Stimulated activated CD8-positive, alpha-beta memory T cell treated with anti-CD3 and anti-CD28 coated beads, Interleukin-4, amount 100 ng/mL, for 1 hour (primary cell): ENCODE measurements around the gene UBE2G1.

Source experiments
- DNase-seq, 2 donors: peaks; one replicate each; pipeline ENCODE4 v3.0.0-alpha.2; 2020; ENCODE audit warnings: low read depth in 2 of 2, low spot score in 1 of 2

UBE2G1 gene

DNA sequence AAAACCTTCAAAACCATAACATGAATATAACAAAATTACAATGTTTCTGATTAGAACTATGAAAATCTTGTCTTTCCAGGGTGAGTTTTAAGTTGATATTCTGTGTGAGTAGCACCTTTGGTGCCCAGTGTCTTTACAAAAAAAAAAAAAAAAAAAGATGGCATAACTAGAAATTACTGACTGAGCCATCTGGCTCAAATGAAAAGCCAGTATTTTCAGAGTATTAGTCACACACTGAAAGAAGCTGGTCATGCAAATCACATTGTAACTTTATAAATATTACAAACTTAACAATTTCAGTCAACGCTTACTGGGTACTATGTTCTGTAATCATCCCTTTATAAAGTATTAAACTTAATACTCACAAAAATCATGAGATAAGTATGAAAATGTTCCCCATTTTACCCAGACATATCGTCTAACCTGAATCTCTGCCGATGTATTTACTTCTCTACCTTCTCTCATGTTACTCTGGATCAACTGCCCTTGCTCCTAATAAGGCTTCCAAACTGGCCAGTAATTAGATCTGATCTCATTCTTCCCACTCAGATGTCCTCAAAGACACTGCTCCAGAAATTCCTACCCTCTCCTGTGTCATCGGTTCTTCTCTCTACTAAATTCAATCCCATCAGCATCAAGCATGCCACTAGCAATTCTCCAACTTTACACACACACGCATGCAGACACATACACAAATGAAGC lies 25.4 kb downstream of the UBE2G1 start:
- no peak for DNase-seq

DNA sequence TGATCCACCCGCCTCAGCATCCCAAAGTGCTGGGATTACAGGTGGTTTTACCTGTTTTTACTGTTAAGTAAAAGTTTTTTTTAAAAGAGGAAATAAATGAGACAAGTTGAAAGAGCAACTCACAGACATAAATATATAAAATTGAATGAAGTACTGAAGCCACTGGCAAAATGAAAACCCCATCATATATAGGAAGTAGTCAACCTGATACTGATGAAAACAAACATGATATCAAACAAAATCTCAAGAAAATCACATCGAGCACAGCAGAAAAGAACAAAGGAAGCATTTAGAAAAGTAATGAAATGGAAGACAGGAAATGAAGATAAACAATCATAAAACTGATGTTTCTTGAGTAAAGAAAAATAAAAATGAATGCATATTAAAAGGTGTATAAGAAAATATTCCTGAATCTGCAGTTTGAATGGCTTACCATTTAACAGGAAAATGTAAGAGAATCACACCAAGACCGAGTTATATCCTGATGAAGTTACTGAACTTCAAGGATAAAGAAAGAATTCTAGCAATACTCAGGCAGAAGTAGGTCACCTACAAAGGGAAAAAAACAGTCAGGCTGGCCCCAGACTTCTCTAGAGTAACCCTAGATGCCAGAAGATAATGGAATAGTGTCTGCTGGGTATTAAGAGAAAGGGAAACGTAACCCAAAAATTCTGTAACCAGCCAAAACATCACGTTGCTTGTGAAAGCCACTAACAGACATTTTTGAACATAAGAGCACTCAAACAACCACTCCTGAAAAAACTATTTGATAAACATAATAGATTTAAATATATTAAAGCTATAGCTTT lies 31.5 kb downstream of the UBE2G1 start:
- no peak for DNase-seq

- DNase-seq = no peak
Measured at GRCh38 chr17:4334332-4334731, 32.1 kb downstream of the UBE2G1 start.

DNA sequence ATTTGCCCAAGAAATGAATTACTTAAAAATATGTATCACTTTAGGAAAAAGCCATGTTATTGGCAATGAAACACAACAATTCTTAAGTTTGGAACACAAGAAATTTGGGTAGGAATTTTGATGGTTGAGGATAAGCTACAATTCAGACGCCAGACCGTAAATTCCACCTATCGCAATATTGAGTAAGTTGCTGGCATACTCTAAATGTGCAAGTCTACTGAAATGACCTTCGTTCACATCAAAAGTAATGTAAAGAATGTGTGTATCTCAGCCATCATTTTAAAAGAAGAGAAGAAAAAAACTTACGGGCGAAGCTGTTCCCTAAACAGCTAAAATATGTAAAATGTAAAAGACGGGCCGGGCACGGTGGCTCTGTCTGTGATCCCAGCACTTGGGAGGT lies 33.4 kb downstream of the UBE2G1 start:
- no peak for DNase-seq

GRCh38 chr17:4332296-4332970 lies 34.0 kb downstream of the UBE2G1 start:
- DNase-seq = no peak

DNA sequence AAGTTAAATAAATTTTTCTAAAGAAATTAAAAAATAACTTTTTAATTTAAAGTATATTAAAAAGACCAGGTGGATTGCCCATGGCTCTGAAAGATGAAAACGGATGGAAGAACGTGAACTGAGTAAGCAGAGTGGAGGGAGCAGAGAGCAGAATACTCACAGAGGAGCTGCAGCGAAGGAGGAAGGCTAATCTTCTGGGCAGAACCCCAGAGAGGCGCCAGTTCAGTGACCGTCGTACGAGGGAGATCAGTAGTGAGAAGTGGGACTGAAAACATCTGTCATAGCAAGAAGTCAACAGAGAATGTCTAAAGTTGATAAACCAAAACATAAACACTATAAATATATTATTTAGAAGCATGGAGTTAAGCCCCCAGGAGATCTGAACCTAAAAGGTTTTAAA lies 34.9 kb downstream of the UBE2G1 start:
- no peak for DNase-seq

DNA sequence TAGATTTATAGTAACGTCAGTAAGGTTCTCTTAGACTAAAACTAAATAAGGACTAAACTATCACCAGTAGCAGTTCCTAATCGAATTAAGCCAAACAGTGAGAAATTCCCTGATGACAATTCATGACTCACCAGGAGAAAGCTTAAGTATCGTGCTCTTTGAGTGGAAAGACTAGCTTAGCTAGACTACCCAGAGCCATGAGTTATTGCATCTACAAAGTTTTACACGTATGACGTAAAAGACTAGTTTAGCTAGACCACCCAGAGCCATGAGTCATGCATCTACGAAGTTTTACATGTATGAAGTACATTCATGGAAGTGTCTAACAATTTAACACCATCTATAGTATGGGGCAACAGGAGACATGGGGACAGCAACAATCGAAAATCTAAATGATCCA lies 36.6 kb downstream of the UBE2G1 start:
- DNase-seq = no peak

GRCh38 chr17:4327606-4328005 lies 38.9 kb downstream of the UBE2G1 start:
- DNase-seq = no peak

- DNase-seq = no peak
Measured at GRCh38 chr17:4326608-4327007, 39.9 kb downstream of the UBE2G1 start.

DNA sequence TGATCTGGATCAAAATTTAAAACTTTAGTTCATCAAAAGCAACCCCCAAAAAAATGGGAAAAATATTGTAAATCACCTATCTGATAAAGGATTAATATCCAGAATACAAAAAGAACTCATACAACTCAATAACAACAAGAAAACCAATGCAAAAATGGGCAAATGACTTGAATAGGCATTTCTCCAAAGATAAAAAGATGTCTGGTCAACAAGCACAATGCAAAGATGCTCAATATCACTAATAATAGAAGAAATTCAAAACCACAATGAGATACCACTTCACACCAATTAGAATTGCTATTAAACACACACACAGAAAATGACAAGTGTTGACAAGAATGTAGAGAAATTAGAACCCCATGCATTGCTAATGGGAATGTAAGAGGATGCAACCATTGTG lies 40.4 kb downstream of the UBE2G1 start:
- DNase-seq = no peak

DNA sequence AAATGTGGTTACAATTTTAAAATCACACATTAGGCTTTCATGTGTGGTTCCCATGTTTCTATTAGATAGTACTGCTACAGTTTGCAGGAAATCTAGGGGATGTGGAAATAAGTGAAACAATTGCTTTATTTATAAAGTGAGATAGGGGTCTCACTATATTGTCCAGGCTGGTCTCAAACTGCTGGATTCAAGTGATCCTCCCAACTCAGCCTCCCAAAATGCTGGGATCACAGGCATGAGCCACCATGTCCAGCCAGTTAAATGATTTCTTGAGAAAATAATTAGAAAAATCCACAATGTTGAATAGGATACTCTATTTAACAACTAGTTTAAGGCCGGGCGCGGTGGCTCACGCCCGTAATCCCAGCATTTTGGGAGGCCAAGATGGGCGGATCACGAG lies 42.0 kb downstream of the UBE2G1 start:
- DNase-seq = no peak

GRCh38 chr17:4319221-4319620 lies 47.3 kb downstream of the UBE2G1 start:
- DNase-seq = no peak

GRCh38 chr17:4318596-4318995 lies 47.9 kb downstream of the UBE2G1 start:
- DNase-seq = no peak

GRCh38 chr17:4318186-4318585 lies 48.3 kb downstream of the UBE2G1 start:
- no peak for DNase-seq

- no peak for DNase-seq
Measured at GRCh38 chr17:4317610-4318009, 48.9 kb downstream of the UBE2G1 start.

- no peak for DNase-seq
Measured at GRCh38 chr17:4316648-4317047, 49.8 kb downstream of the UBE2G1 start.

DNA sequence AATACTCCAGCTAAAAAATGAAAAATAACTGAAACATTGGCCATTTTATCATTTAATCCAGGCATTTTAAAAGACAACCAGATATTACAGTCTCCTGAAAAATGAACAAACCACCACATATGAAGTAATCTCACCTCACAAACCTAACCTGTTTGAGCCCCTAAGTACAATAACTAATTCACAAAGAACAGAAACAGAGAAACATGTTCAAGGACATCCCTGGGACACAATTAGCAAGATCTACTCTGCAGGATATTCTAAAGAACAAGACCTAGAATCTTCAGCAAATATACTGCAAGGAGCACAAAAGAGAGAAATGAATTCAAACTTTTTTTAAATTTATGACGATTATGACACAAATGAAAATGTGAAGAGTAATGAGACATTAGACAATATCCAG lies 51.9 kb downstream of the UBE2G1 start:
- DNase-seq = no peak

- DNase-seq = no peak
Measured at GRCh38 chr17:4314179-4314578, 52.3 kb downstream of the UBE2G1 start.

DNA sequence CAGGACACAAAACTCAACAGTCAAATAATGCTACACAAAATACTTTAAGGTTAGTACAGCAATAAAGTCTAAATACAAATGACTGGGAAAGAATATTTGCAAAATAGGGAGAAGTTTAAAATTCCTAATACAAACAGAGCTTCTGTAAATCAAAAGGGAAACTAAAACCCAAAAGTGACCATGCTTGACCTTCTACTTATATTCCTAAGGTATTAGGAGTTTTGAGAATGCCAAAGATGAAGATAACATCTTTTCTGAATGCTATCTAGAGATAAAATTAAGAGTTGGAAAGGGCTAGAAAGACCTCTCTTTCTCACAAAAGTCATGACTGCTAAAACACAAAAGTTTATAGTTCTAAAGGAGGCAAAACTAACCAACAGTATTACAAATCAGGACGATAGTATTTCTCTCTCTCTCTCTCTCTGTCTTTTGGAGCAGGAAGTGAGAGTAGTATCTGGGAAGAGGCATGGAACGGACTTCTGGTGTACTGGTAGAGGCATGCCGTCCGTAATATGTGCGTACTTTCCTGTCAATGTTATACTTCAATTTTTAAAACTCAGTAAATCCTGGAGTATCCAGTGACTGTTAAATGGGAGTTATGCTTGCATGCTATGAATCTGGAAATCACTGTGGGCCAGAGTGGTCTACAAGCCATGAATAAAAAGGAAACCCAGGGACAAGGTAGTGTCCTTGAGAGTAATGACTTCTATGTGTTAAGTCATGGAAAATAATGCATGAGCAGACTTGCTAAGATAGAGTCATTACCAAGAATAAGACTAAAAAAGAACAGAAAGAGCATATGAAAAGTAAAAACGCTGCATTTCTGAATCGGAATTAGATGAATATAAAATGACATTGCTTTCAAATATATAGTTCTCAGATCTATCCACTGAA lies 53.0 kb downstream of the UBE2G1 start:
- DNase-seq = no peak

DNA sequence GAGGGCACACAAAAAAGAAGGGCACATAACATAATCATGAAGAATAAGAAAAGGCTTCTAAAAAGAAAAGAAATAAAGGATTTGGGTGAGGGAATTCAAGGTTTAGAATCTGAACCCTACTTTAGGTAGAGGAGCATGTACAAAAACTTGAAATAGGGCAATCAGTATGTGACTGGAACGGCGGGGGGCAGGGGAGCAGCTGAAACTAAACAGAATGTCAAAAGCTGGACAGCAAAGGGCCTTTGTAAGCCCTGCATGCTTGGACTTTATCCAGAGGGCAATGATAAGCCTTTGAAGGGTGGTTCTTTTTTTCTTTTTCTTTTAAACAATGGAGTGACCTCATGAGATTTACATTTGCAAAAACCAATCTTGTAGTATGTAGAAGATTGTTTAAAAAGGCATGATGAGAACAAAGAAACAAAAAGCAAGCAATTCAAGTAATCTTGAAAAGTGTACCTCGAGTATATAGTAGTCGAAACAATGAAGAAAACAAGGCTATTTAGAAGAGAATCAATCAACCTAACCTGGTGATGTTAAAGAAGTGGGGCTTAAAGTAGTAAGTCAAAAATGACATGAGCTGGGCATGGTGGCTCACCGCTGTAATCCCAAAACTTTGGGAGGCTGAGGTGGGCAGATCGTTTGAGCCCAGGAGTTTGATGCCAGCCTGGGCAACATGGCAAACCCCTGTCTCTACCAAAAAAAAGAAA lies 56.0 kb downstream of the UBE2G1 start:
- no peak for DNase-seq

GRCh38 chr17:4309897-4310296 lies 56.6 kb downstream of the UBE2G1 start:
- no peak for DNase-seq
